Motor neuron (in vitro differentiated cells): ENCODE measurements around the gene PARD3. TPM values are rescaled to one million over a fixed set of nuclear protein-coding genes. Genes with fewer than 3 reads are reported as not detected.

ENCODE experiments used
- ATAC-seq, 8 experiments: fragments of 200-7000 bp; cut with Tn5 transposase; replicated peaks in 6 of 8; 2 replicates each; pipeline ENCODE4 v1.8.0; 2021; ENCODE audit warnings: mild to moderate bottlenecking in 8 of 8, moderate library complexity in 8 of 8
- H3K27ac ChIP-seq, 2 donors: fragments of 250-450 bp; sonication (Bioruptor Pico); 2 replicates each; pipeline ENCODE4 v1.9.0; 2021; ENCODE audit warnings: antibody characterized with exemption in 2 of 2, mild to moderate bottlenecking in 2 of 2, moderate library complexity in 1 of 2
- H3K4me1 ChIP-seq, 2 donors: fragments of 250-450 bp; sonication (Bioruptor Pico); replicated peaks in 1 of 2; 2 replicates each; pipeline ENCODE4 v1.6.1; 2021; ENCODE audit warnings: antibody characterized with exemption in 2 of 2, mild to moderate bottlenecking in 2 of 2, moderate library complexity in 1 of 2
- H3K4me3 ChIP-seq, 5 donors: fragments of 250-450 bp; sonication (Bioruptor Pico); 2 replicates each; pipeline ENCODE4 v1.9.0; 2021; ENCODE audit warnings: antibody characterized with exemption in 5 of 5, mild to moderate bottlenecking in 5 of 5, moderate library complexity in 4 of 5
- WGBS, 10 experiments: fragments of 450-650 bp; shearing (Covaris generic); methylation state at CpG; one replicate each; pipeline ENCODE4 v1.0.0; 2022; 5-methylcytosine and 5-hydroxymethylcytosine counted together
- in situ Hi-C, 9 experiments: fragments of 400-800 bp; cut with MboI; loops; one replicate each; pipeline ENCODE4 v1.15.0; 2021; ENCODE audit warnings: low sequenced_read_pairs in 9 of 9, low pct_unique_long_range_greater_than_20kb in 2 of 9; ENCODE audit not compliant: unreplicated experiment in 9 of 9
- total RNA-seq, 8 experiments: library from RNA; unstranded; fragments of 300-600 nt; gene quantifications; 2 replicates each; pipeline versions ENCODE4 v1.2.3 to v1.2.4, GENCODE V29; 2022

PARD3 gene
- 100 to 1,000 TPM in 1 of 8 experiments, 10 to 100 TPM in 7; 21.5 to 154 (median 34.0) TPM for total RNA-seq

- in situ Hi-C loops: no loop called here
- peaks cover 12 to 19% of the 10 kb centered on the region in 2 donors for H3K4me1 ChIP-seq
- H3K27ac ChIP-seq: peak within 1 kb of the TSS; percentile 29 to 90
- H3K4me3 ChIP-seq: peak within 1 kb of the TSS; percentile 61 to 98 (median 79)
- peak; percentile 47 to 81 (median 74) for ATAC-seq
- WGBS, 10 experiments: 0 to 8% (median 0%) methylated on average over 1 to 15 of the region's 82 CpGs; no CpG with 5 or more reads in 5 of the 10 experiments
These were observed at the start of gene PARD3 for GRCh38 chr10:34815185-34816084. Gene PARD3 (minus strand): TSS chr10:34815296. CDS start chr10:34814995, 301 bp downstream.

DNA sequence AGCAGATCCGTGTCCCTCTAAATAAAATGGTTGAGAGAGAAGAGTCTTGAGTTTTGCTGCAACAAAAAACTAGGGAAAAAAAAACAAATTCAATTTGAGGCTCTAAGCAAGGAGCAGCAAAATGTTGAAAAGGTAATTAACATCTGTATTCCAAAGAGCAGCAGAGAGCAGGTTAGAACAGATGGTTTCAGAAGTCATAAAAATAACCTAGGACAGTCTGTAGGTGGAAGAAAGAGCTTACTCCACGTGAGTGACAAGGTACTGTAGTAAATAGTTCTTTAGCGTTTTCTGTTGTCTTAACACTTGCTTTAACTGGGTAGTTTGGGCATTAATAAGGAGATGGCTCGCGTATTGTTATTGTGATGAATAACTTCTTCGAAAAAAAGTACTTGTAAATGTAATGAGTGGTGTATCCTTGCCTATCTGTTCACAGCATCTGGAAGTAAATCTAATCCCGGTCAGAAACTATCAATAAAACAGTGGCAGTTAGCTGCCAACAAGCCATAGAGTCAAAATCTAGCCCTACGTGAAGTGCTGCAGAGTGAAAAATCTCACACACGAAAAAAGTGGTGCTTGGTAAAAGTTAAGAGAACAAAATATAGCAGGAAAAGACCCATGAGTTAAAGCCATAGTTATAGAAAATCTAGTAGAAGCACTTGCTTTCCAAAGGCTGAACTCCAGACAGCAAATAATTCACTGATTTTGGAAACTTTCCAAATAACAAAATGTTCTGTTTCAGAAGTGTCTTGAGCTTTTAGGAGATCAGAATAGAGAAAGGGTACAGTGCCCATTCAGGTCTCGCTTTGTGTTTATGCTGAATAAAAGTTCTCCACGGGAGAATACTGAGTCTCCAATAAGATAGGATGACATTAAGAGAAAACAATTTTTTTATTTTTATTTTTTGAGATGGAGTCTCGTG lies 49.3 kb upstream of the PARD3 start:
- in situ Hi-C loops: no loop called here
- WGBS, 10 experiments: 35 to 100% (median 60%) methylated on average over 1 to 12 of the region's 12 CpGs
- ATAC-seq: no peak

DNA sequence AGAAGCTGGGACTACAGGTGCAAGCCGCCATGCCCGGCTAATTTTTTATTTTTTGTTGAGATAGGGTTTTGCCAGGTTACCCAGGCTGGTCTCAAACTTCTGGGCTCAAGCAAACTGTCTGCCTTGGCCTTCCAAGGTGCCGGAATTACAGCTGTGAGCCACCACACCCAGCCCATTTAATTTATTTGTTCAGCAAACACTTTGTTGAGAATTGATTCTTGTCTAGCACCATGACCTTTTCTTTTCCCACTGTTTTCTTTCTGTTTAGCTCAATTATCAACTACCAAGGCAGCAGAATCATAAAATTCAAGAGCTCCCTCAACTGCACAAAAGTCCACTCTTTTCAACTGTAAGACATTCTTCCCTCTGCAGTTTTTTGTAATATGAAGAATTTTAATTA lies 47.8 kb upstream of the PARD3 start:
- no peak for ATAC-seq
- Histone ChIP-seq H3K4me3 (no peak overlapping the region), H3K27ac (no peak overlapping the region), H3K4me1 (peaks cover 4 to 6% of the 10 kb centered on the region in 2 donors)
- WGBS, 10 experiments: 80 to 100% (median 90%) methylated on average over 1 to 3 of the region's 3 CpGs; no CpG with 5 or more reads in 3 of the 10 experiments
- in situ Hi-C loops: no loop called here

More for the DNA sequence above, 49.3 kb upstream of the PARD3 start:
- Histone ChIP-seq H3K4me3 (no peak overlapping the region), H3K27ac (no peak overlapping the region), H3K4me1 (peaks cover 4 to 6% of the 10 kb centered on the region in 2 donors)

- no peak overlapping the region for H3K27ac ChIP-seq
- no peak overlapping the region for H3K4me3 ChIP-seq
- H3K4me1 ChIP-seq: peaks cover 4 to 6% of the 10 kb centered on the region in 2 donors
- in situ Hi-C loops: no loop called here
- WGBS, 10 experiments: 44 to 89% (median 77%) methylated on average over 1 to 6 of the region's 8 CpGs; no CpG with 5 or more reads in 1 of the 10 experiments
- peak in 1 of 8 experiments; percentile 83 for ATAC-seq
These were observed 46.4 kb upstream of the PARD3 start for GRCh38 chr10:34861293-34862021.

- in situ Hi-C loops: no loop called here
- H3K27ac ChIP-seq: no peak overlapping the region
- ATAC-seq: no peak
- H3K4me3 ChIP-seq: no peak overlapping the region
- peaks cover 0 to 4% of the 10 kb centered on the region in 2 donors for H3K4me1 ChIP-seq
These were observed 44.1 kb upstream of the PARD3 start for GRCh38 chr10:34859170-34859569.

GRCh38 chr10:34858003-34858402 lies 42.9 kb upstream of the PARD3 start:
- ATAC-seq: no peak
- 50 to 100% (median 76%) methylated on average over 1 to 8 of the region's 8 CpGs; no CpG with 5 or more reads in 2 of the 10 experiments for WGBS, 10 experiments
- Histone ChIP-seq H3K4me1 (peaks cover 0 to 4% of the 10 kb centered on the region in 2 donors), H3K27ac (no peak overlapping the region), H3K4me3 (no peak overlapping the region)
- in situ Hi-C loops: no loop called here

GRCh38 chr10:34854147-34854601 lies 39.1 kb upstream of the PARD3 start:
- WGBS, 10 experiments: 0 to 100% (median 62%) methylated on average over 1 to 5 of the region's 6 CpGs; no CpG with 5 or more reads in 1 of the 10 experiments
- H3K4me1 ChIP-seq: no peaks in the 10 kb centered on the region
- H3K4me3 ChIP-seq: no peak overlapping the region
- no peak overlapping the region for H3K27ac ChIP-seq
- in situ Hi-C loops: no loop called here
- ATAC-seq: peak in 6 of 8 experiments; percentile 35 to 90 (median 66)

- 50 to 90% (median 80%) methylated on average over 1 to 4 of the region's 4 CpGs; no CpG with 5 or more reads in 1 of the 10 experiments for WGBS, 10 experiments
- in situ Hi-C loops: no loop called here
- Histone ChIP-seq H3K4me1 (no peaks in the 10 kb centered on the region), H3K4me3 (no peak overlapping the region), H3K27ac (no peak overlapping the region)
- ATAC-seq: no peak
These were observed 38.3 kb upstream of the PARD3 start for GRCh38 chr10:34853357-34853756.

GRCh38 chr10:34850558-34850957 lies 35.5 kb upstream of the PARD3 start:
- 41 to 100% (median 77%) methylated on average over 1 to 3 of the region's 3 CpGs; no CpG with 5 or more reads in 2 of the 10 experiments for WGBS, 10 experiments

GRCh38 chr10:34850036-34850435 lies 34.9 kb upstream of the PARD3 start:
- WGBS, 10 experiments: 71 to 100% (median 90%) methylated on average over 1 of the region's 1 CpG; no CpG with 5 or more reads in 3 of the 10 experiments
- in situ Hi-C loops: no loop called here
- H3K4me1 ChIP-seq: no peaks in the 10 kb centered on the region
- ATAC-seq: no peak
- no peak overlapping the region for H3K27ac ChIP-seq
- no peak overlapping the region for H3K4me3 ChIP-seq

More at GRCh38 chr10:34850558-34850957, 35.5 kb upstream of the PARD3 start:
- ATAC-seq: no peak
- in situ Hi-C loops: no loop called here
- Histone ChIP-seq H3K4me3 (no peak overlapping the region), H3K27ac (no peak overlapping the region), H3K4me1 (no peaks in the 10 kb centered on the region)

- WGBS, 10 experiments: 49 to 100% (median 83%) methylated on average over 1 to 2 of the region's 2 CpGs; no CpG with 5 or more reads in 2 of the 10 experiments
- peak in 1 of 8 experiments; percentile 30 for ATAC-seq
- Histone ChIP-seq H3K4me3 (no peak overlapping the region), H3K27ac (no peak overlapping the region), H3K4me1 (no peaks in the 10 kb centered on the region)
- in situ Hi-C loops: no loop called here
These were observed 30.0 kb upstream of the PARD3 start for GRCh38 chr10:34845070-34845469.

DNA sequence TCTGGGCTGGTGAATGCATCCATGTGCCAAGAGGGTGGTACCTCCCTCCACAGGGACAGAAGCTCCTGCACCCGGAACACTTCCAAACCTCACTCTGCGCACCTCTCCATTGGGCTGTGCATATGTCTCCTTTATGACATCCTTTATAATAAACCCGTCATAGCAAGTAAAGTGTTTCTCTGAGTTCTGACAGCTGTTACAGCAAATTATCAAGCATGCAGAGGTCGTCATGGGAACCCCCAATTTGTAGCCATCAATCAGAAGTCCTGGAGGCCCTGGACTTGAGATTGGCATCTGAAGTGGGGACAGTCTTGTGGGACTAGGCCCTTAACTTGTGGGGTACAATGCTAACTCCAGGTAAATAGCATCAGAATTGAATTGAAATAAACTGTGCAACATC lies 29.4 kb upstream of the PARD3 start:
- in situ Hi-C loops: no loop called here
- Histone ChIP-seq H3K4me3 (no peak overlapping the region), H3K4me1 (no peaks in the 10 kb centered on the region), H3K27ac (no peak overlapping the region)
- WGBS, 10 experiments: 50 to 100% (median 74%) methylated on average over 1 to 4 of the region's 4 CpGs; no CpG with 5 or more reads in 3 of the 10 experiments
- ATAC-seq: no peak
